ENCODE data around the gene BTBD10.

DNA sequence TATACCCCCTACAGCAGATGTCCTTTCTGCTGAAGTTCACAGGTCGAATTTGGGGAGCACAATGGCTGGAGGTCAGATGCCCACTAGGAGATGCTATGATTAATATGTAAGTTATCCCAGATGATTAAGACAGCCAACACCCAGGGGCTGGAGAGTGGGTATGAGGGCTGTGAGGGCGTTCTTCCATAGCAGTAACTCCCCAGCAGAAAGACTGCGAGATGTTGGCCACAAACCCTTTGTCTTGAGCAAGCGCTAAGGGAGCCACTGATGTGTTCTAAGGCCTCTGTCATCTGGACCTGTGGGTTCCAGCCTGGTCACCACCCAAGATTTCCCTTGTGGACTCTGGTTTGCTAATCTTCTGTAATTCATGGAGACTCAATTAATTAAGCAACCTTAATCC lies 107.8 kb downstream of the BTBD10 start:
- TF ChIP-seq POLR2AphosphoS5 (IDR thresholded peaks at IDR 0.05) (no peak), EZH2 (IDR thresholded peaks at IDR 0.05; ENCODE audit: borderline replicate concordance, insufficient read depth, low read length, poor library complexity, severe bottlenecking) (no peak), EP300 (conservative IDR thresholded peaks at IDR 0.05; ENCODE audit: poor library complexity, severe bottlenecking) (no peak)
- TF ChIP-seq, protein P1, sequence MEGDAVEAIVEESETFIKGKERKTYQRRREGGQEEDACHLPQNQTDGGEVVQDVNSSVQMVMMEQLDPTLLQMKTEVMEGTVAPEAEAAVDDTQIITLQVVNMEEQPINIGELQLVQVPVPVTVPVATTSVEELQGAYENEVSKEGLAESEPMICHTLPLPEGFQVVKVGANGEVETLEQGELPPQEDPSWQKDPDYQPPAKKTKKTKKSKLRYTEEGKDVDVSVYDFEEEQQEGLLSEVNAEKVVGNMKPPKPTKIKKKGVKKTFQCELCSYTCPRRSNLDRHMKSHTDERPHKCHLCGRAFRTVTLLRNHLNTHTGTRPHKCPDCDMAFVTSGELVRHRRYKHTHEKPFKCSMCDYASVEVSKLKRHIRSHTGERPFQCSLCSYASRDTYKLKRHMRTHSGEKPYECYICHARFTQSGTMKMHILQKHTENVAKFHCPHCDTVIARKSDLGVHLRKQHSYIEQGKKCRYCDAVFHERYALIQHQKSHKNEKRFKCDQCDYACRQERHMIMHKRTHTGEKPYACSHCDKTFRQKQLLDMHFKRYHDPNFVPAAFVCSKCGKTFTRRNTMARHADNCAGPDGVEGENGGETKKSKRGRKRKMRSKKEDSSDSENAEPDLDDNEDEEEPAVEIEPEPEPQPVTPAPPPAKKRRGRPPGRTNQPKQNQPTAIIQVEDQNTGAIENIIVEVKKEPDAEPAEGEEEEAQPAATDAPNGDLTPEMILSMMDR (IDR thresholded peaks at IDR 0.05; ENCODE audit: poor library complexity, severe bottlenecking), result no peak

All from neural cell (in vitro differentiated cells).